HG02852 (cell line): ENCODE data around the gene SLC25A11.
"Not testable (repeated sequence)": the region's sequence is repeated elsewhere in the genome, so short reads cannot be mapped to it uniquely, and the experiment has no call there.

Experiments
- ATAC-seq: cut with Tn5 transposase; IDR thresholded peaks from one replicate; pipeline ENCODE4 v1.9.1; 2021; ENCODE audit warnings: mild to moderate bottlenecking, moderate library complexity; ENCODE audit not compliant: unreplicated experiment

SLC25A11 gene

GRCh38 chr17:4945944-4946280, 6.1 kb upstream of the SLC25A11 start:
- ATAC-seq: no peak

- peak; percentile 25 for ATAC-seq
These were observed 5.5 kb upstream of the SLC25A11 start for GRCh38 chr17:4945176-4945943.

GRCh38 chr17:4944554-4945175, 4.8 kb upstream of the SLC25A11 start:
- no peak for ATAC-seq

- ATAC-seq: no peak
These were observed 4.3 kb upstream of the SLC25A11 start for GRCh38 chr17:4944163-4944553.

GRCh38 chr17:4942760-4943508, 3.1 kb upstream of the SLC25A11 start:
- ATAC-seq: no peak

GRCh38 chr17:4941319-4941610, 1.4 kb upstream of the SLC25A11 start:
- no peak for ATAC-seq

GRCh38 chr17:4940555-4941318, 891 bp upstream of the SLC25A11 start:
- ATAC-seq: no peak

- peak; percentile 21 for ATAC-seq
These were observed 375 bp downstream of the SLC25A11 start for GRCh38 chr17:4939546-4939795.

- no peak for ATAC-seq
These were observed 929 bp downstream of the SLC25A11 start for GRCh38 chr17:4938688-4939545.

- ATAC-seq: no peak
These were observed 1.8 kb downstream of the SLC25A11 start for GRCh38 chr17:4938069-4938491.

- ATAC-seq: no peak
These were observed 2.3 kb downstream of the SLC25A11 start for GRCh38 chr17:4937553-4937952.

GRCh38 chr17:4936436-4936835, 3.4 kb downstream of the SLC25A11 start:
- no peak for ATAC-seq

GRCh38 chr17:4935650-4936049, 4.2 kb downstream of the SLC25A11 start:
- no peak for ATAC-seq

GRCh38 chr17:4934173-4934979, 5.5 kb downstream of the SLC25A11 start:
- no peak for ATAC-seq

- no peak for ATAC-seq
These were observed 6.2 kb downstream of the SLC25A11 start for GRCh38 chr17:4933646-4934045.

GRCh38 chr17:4932756-4933155, 7.1 kb downstream of the SLC25A11 start:
- no peak for ATAC-seq

- no peak for ATAC-seq
These were observed 7.9 kb downstream of the SLC25A11 start, which contains the start of gene GP1BA for GRCh38 chr17:4931963-4932362. Gene GP1BA (plus strand): TSS chr17:4932277. CDS start chr17:4932605, 328 bp downstream.

GRCh38 chr17:4928881-4929280, 11.0 kb downstream of the SLC25A11 start:
- ATAC-seq: no peak

- not testable (repeated sequence) for ATAC-seq
These were observed 13.1 kb downstream of the SLC25A11 start for GRCh38 chr17:4926577-4927335.
